Stimulated activated CD4-positive, alpha-beta T cell treated with anti-CD3 and anti-CD28 coated beads, Interleukin-1b, Interleukin-23, amount 100 ng/mL, for 48 hours (primary cell): ENCODE data around the gene STON2.

Experiments
- DNase-seq: peaks from one replicate; pipeline ENCODE4 v3.0.0-alpha.2; 2020

Gene STON2

DNA sequence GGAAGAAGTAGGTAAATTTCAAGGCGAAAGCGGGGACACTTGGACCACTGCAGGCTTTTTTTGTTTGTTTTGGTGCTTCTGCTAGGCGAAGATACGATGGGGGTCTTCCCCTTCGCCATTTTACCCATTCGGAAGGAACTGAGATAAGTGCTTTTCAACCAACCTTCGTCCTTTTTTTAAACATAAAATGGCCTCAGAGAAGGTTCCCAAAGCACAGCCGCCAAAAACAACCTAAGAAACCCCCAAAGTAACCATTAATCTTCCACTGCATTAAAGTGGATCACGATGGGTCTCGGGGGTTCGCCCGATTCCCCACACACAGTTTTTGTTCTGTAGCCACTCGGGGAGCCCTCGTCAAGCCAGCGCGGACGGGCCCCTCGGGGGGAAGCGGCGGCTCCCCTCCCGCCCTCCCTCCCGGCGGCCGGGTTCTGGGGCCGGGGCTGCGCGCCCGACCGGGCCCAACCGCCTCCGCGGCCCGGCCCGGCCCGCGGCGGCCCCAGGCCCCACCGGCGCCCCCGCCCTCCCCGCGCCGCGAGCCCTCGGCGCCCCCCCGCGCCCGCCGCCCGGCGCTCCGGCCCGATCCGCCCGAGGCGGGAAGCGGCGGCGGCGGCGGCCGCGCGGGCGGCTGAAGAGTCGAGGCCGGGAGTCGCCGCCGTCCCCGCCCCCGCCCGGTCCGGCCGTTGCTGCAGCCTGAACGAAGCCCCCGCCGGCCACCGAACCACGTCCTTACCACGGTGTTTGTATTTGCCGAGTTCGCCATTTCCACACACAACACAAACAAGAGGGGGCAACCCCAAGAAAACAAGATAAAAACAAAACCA is 180.2 kb downstream of the STON2 start:
- peak; percentile 31 for DNase-seq

DNA sequence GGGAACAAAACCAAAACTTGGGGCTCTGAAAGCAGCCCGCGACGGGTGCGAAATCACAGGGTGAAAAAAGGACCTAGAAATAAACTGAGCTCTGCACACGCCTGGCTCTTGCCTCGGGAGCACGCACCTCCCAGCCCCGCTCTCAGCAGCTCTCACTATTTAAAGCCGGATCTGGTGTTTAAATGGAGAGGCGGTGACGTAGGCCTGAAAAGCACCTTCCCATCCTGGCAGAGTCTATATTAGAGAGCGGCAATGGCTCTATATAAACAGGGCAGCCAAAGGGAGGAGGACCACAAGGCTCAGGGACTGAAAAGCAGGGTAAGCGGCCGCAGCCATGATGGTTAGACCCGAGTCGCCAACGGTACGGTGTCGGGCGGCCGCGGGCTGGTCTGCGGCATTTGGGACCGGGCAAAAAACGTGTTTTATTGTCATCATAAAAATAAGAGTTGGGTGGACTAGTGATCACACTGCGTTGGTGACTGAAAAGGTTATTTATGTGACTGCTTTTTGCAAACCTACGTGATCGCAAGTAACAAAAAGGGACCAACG is 180.8 kb downstream of the STON2 start:
- DNase-seq = peak; percentile 87

DNA sequence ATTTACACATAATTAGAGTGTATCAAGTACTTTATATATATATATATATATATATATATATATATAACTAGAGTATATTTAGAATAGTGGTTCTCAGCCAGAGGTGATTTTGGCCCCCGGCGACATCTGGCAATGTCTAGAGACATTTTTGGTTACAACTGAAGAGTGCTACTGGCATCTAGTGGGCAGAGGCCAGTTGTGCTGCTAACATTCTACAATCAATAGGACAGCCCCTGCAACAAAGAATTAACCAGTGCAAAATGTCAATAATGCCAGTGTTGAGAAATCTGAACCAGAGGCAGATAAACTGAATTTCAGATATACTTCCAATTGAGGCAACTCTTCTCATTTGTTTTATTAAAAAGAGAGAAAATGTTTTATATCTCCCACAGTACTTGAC is 188.3 kb downstream of the STON2 start:
- DNase-seq = no peak
